GM18858 (cell line): ENCODE data around the gene BCL2L15.
"Not testable (repeated sequence)": the region's sequence is repeated elsewhere in the genome, so short reads cannot be mapped to it uniquely, and the experiment has no call there.

Source experiments
- ATAC-seq: cut with Tn5 transposase; IDR thresholded peaks from one replicate; pipeline ENCODE4 v1.9.1; 2021; ENCODE audit not compliant: unreplicated experiment

Gene BCL2L15

GRCh38 chr1:113872219-113872935 lies 15.0 kb downstream of the BCL2L15 start:
- no peak for ATAC-seq

- ATAC-seq = peak; percentile 85
Measured at GRCh38 chr1:113871597-113872113, 15.7 kb downstream of the BCL2L15 start, which contains the start of gene PTPN22. TSS of gene PTPN22 (minus strand) at chr1:113871712.

GRCh38 chr1:113870778-113871177 lies 16.6 kb downstream of the BCL2L15 start:
- ATAC-seq = no peak

- no peak for ATAC-seq
Measured at GRCh38 chr1:113868387-113869083, 18.8 kb downstream of the BCL2L15 start.

- no peak for ATAC-seq
Measured at GRCh38 chr1:113861641-113862040, 25.7 kb downstream of the BCL2L15 start.

- ATAC-seq = no peak
Measured at GRCh38 chr1:113860891-113861290, 26.5 kb downstream of the BCL2L15 start.

GRCh38 chr1:113859478-113860175 lies 27.8 kb downstream of the BCL2L15 start:
- peak; percentile 78 for ATAC-seq

GRCh38 chr1:113858982-113859381 lies 28.4 kb downstream of the BCL2L15 start:
- ATAC-seq = no peak

GRCh38 chr1:113858418-113858817 lies 29.0 kb downstream of the BCL2L15 start:
- ATAC-seq = no peak

- no peak for ATAC-seq
Measured at GRCh38 chr1:113857776-113858175, 29.6 kb downstream of the BCL2L15 start.

- no peak for ATAC-seq
Measured at GRCh38 chr1:113856401-113856790, 31.0 kb downstream of the BCL2L15 start.

- ATAC-seq = no peak
Measured at GRCh38 chr1:113855630-113856400, 31.6 kb downstream of the BCL2L15 start.

- ATAC-seq = no peak
Measured at GRCh38 chr1:113854234-113854633, 33.1 kb downstream of the BCL2L15 start.

GRCh38 chr1:113852694-113853093 lies 34.7 kb downstream of the BCL2L15 start:
- ATAC-seq = not testable (repeated sequence)

- ATAC-seq = no peak
Measured at GRCh38 chr1:113850127-113850796, 37.1 kb downstream of the BCL2L15 start.

GRCh38 chr1:113849072-113849471 lies 38.3 kb downstream of the BCL2L15 start:
- ATAC-seq = no peak

GRCh38 chr1:113846391-113847035 lies 40.9 kb downstream of the BCL2L15 start:
- ATAC-seq = no peak

- no peak for ATAC-seq
Measured at GRCh38 chr1:113836534-113836933, 50.8 kb downstream of the BCL2L15 start.

- ATAC-seq = no peak
Measured at GRCh38 chr1:113835686-113836290, 51.6 kb downstream of the BCL2L15 start.
